Upper lobe of left lung (tissue), 4 donors: ENCODE measurements around the gene ZNF74.

ENCODE experiments used
- CTCF ChIP-seq, 6 experiments: fragments of 450-650 bp in 4 of 6; fragments of 200-600 bp in 2 of 6; sonication (generic) in 2 of 6; IDR thresholded peaks; one replicate each; pipeline ENCODE4 v1.5.1; 2016 to 2019; ENCODE audit warnings: antibody characterized with exemption in 6 of 6
- EP300 ChIP-seq, 4 donors: sonication (generic); formaldehyde crosslinking; IDR thresholded peaks; one replicate each; pipeline ENCODE4 v1.5.1; 2017; ENCODE audit warnings: antibody characterized with exemption in 4 of 4, control low read depth in 2 of 4
- POLR2A ChIP-seq, 4 donors: fragments of 450-650 bp; IDR thresholded peaks; one replicate each; pipeline ENCODE4 v1.5.1; 2016 to 2017; ENCODE audit warnings: antibody characterized with exemption in 4 of 4, mild to moderate bottlenecking in 2 of 4
- POLR2AphosphoS5 ChIP-seq, 2 donors: sonication (generic); formaldehyde crosslinking; IDR thresholded peaks; one replicate each; pipeline ENCODE4 v1.5.1; 2017; ENCODE audit warnings: antibody characterized with exemption in 2 of 2

- TF ChIP-seq POLR2A (IDR thresholded peaks at IDR 0.05) (no peak), CTCF (IDR thresholded peaks at IDR 0.05) (no peak), POLR2AphosphoS5 (IDR thresholded peaks at IDR 0.05) (no peak), EP300 (IDR thresholded peaks at IDR 0.05) (no peak)
Observed at GRCh38 chr22:20453222-20453621, 59.3 kb downstream of the ZNF74 start.
